ENCODE results near the gene RYR2.
"Not testable (repeated sequence)": the region's sequence is repeated elsewhere in the genome, so short reads cannot be mapped to it uniquely, and the experiment has no call there.

The RYR2 gene

DNA sequence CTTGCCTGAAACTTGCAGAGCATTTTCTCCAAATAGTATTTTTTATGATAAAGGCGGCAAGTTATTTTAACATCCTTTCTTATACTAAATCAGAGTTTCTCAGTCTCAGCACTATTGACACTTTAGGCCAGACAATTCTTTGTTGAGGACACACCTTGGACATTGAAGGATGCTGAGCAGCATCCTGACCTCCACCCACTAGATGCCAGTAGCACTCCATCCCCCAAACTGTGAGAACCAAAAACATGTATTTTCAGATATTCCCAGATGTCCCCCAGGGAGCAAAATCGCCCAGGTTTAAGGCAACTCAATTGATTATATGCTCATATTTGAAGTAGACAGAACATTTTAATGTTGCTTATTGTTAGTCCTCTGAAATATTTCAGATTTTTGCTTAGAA is 549.4 kb downstream of the RYR2 start:
- no peak for DNase-seq

DNA sequence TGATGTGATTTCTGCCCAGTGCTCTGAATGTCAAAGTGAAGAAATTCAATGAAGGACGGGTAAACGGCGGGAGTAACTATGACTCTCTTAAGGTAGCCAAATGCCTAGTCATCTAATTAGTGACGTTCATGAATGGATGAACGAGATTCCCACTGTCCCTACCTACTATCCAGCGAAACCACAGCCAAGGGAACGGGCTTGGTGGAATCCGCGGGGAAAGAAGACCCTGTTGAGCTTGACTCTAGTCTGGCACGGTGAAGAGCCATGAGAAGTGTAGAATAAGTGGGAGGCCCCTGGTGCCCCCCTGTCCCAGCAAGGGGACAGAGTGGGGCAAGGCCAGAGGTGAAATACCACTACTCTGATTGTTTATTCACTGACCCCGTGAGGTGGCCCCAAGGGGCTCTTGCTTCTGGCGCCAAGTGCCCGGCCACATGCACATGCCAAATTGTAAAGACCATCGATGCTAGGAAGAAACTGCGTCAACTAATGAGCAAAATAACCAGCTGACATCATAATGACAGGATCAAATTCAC is 561.1 kb downstream of the RYR2 start:
- not testable (repeated sequence) for DNase-seq

DNA sequence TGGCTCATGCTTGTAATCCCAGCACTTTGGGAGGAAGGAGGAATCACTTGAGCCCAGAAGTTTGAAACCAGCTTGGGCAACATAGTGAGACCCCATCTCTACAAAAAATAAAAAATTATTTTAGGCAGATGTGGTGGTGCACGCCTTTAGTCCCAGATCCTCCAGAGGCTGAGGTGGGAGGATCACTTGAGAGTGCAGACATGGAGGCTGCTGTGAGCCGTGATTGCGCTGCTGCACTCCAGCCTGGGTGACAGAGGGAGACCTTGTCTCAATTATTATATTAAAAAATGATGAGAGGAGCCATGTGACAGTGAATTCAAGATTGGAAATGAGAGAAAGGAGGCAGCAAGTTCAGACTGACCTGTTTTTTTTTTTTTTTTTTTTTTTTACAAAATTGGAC is 566.4 kb downstream of the RYR2 start:
- DNase-seq = no peak

DNA sequence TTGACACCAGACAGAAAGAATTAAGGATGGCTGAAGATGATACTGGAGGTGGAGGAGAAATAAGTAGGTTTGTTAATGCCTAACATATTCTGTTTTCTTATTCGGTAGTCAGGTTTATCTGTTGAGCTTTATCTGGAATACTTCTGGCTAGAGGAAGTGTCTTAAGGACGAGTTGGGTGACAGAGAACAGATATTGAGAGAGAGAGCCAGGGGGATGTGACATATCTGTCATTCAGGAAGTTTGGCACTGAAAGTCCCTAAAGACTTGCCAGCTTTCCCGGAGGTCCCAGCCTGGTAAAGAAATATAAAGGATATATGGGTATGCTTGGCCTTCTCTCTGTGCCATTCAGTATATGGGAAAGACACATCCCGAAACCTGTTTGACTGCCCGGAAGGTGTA is 568.2 kb downstream of the RYR2 start:
- DNase-seq = no peak

DNA sequence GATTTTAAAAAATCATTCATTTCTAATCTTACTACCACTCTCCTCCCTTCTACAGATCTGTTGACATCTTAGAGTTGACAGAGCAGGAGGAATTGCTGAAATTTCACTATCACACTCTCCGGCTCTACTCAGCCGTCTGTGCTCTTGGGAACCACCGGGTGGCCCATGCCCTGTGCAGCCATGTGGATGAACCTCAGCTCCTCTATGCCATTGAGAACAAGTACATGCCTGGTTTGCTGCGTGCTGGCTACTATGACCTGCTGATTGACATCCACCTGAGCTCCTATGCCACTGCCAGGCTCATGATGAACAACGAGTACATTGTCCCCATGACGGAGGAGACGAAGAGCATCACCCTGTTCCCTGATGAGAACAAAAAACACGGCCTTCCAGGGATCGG is 572.0 kb downstream of the RYR2 start:
- DNase-seq = no peak

DNA sequence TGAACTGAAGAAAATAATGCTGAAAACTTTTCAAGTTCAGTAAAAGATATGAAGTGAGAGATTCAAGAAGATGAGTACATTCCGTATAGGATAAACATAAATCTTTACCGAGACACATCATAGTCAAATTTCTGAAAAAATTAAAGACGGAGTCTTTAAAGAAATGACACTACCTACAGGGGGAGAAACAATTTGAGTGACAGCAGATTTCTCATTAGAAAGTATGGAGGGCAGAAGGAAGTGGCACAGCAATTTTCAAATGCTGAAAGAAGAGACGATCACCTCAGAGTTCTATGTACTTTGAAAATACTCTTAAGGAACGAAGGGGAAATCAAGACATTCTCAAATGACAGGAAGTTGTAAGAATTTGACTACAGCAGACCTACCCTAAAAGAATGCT is 577.6 kb downstream of the RYR2 start:
- DNase-seq = no peak

DNA sequence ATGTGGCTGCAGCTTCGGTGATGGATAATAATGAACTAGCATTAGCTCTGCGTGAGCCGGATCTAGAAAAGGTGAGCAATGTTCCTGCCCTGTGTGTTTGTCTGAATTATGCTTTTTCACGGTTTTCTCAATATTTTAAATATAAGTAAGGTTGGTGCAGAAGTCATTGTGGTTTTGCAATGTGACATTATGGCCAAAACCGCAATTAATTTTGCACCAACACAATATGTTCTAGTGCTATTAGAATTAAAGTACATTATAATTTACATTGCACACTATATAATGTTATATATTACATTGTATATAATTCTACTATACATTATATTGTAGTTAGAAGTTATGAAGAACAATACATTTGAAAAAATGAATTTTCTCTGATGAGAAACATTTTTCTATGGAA is 592.9 kb downstream of the RYR2 start:
- no peak for DNase-seq

DNA sequence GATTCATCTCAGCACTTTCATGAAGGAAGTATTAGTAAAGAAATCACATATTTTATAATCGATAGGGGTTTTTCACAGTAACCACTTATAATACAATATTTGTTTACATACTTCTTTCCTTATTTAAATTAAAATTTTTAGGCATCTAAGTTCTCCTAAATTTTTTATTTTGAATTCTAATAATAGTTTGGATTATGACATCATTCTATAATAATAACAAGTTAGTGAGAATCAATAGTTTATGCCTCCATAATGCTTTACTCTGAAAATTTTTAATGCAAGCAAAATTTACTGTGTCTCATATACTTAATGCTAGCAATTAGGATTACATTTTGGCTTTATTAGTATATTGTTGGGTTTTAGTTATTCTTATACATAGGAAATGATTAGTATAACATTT is 596.6 kb downstream of the RYR2 start:
- no peak for DNase-seq

DNA sequence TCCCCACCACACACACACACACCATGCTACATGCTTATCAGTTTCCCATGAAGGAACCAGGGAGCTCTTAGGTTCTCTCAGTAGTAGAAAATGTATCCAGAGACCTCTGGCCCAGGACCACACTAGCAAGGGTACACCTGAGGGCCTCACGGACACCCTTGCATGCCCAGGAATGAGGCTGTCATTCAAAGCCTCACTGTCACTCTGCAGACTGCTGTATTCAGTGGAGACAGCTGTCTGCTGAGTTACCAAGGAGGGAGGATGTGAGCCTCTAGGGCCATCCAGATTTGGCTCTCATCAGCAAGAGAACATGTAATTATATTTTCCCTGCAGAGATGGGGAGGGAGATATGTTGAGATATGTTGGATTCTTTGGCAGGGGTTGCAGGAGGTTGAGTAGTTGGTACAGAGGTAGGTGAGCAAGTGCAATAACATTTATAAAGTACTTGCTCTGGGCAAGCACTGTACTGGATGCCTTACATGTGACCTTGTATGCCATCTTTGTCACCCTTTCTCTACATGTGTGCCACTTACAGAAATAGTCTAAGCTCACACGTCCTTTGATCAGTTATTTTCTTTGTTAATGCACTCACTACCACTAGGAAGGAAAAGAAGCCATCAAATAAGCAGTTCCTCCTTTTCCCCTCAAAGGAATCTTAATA is 598.2 kb downstream of the RYR2 start:
- DNase-seq = no peak

DNA sequence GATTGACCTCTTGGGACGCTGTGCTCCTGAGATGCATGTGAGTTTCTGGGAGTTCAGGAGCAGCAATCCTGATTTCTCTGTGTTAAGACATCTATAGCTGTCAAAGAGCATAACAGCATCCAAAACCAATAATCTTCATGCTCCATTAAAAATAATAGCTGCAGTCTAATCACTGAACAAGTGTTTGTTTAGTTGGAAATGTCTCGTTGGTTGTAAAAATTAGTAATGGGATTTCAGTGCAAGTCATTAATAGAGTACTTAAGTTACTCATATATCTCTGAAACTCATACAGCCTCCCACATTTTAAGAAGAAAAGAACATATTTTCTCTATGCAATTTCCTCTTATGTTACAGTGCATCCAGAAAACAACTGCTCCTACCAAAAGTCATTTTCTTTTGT is 599.0 kb downstream of the RYR2 start:
- no peak for DNase-seq

DNA sequence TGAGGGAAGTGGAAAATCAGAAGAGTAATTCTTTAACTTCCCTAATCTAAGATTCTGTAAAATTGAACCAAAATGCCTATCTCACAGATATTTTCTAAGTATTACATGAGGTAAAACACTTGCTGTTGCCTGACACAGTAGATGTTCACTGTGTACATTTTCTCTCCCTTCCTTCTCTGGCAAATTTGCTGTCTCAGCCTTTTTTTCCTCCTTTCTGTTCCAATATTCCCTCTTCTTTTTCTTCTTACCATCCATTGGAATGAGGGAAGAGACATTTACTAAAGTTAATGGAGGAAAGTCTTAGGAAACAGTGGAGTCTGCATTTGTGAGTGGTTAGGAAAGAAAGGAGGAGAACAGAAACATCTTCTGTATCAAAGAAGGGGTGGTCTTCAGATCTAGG is 608.8 kb downstream of the RYR2 start:
- no peak for DNase-seq

DNA sequence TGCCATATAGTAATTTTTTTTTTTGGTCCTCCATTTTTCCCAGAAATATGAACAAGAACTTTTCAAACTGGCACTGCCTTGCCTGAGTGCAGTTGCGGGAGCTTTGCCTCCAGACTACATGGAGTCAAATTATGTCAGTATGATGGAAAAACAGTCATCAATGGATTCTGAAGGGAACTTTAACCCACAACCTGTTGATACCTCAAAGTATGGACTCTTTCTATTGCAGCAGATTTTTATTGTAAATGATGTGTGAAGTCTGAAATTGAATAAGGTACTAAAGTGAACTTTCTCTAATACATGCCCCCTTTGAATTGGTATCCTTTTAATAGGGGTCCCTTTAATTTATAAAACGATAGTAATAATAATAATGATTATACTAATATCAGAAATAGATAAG is 613.8 kb downstream of the RYR2 start:
- DNase-seq = no peak

DNA sequence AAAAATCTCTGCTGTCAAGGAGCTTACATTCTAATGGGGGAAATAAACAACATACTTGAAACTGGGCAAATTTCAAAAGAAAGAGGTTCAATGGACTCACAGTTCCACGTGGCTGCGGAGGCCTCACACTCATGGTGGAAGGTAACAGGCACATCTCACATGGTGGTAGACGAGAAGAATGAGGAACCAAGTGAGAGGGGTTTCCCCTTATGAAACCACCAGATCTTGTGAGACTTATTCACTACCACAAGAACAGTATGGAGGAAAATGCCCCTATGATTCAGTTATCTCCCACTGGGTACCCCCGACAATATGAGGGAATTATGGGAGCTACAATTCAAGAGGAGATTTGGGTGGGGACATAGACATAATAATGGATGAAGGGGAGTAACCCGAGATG is 622.4 kb downstream of the RYR2 start:
- no peak for DNase-seq

DNA sequence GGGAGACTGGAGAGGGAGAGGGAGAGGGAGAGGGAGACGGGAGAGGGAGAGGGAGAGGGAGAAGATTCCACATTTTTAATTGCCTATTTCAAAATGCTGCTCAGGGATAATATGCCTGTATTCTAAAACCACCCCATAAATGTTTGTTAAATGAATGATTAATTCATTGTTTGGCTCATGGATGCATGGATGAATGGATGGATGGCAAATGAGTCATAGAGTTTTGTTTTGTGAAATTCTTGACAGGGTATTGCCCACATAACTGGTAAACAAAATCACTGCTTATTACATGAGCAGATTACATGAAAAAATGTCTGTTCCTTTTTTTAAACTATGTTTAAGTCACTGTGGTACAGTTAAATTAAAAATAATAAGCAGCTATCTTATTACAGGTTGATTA is 628.3 kb downstream of the RYR2 start:
- no peak for DNase-seq

DNA sequence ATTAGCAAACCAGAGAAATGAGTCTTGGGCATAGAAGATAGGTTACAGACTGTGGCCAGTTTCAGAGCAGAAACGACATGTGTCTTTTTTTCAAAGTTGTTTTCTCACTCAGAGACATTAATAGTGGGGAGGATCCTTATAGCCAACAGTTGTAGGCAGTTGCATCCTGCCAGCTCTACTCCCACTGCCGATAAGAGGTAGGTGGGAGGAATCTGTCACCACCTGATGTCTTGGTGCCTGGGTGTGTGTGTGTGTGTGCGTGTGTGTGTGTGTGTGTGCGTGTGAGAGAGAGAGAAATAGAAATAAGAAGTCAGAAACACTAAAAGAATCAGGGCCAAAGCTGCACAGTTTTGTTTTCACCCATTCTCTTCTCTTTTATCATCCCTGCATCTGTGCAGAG is 629.3 kb downstream of the RYR2 start:
- DNase-seq = no peak

DNA sequence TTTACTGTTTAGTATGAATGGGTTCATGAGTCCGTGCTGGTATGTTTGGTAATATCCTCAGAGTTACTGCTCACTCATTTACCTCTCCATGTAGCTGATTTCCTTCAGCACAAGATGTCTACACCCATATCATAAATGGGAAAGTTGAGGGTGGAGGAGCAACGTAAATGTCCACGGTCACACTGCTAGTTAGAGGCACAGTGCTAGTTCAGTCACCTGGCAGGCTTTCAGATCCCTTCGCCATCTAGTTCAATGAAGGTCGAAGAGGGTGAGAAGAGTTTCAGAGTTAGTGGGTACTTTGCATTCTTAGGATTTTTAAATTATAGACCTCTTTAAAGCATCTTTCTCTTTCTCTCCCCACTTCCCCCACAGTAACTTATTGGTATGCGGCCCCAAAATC is 630.0 kb downstream of the RYR2 start:
- no peak for DNase-seq

DNA sequence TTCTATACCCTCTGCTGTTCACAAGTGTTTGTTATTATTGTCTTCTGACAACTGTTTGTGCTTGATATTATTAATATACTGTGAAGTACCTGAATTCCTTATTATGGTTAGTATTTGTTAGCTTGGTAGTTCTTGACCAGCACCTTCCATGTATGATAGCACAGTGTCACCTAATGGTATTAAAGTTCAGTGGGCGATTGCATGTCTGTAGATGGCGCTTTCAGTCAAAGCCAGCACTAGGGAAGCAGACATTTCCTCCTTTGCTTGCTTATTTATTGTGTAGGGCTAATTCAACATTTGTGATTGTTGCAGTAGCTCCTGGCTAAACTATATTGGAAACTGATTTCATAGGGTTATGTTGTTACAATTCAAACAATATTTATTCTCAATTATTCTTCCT is 630.8 kb downstream of the RYR2 start:
- peak; percentile 77 for DNase-seq

DNA sequence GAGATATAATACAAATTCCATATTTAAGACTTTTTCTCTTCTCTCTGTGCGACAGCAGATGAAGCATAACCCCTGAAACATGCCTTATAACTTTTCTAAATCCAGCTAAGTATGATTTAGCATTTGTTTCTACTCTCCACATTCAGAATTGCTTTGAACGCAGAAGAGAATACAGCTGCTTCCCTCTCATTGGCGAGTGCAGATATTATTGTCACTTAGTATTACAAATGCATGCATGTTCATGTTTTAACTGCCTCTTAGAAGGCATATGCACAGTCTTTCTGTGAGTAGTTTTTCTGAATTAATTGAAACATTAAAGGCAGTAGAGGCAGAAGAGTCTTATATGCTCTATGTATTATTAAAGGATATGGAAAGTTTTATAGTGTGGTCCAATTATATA is 631.6 kb downstream of the RYR2 start:
- no peak for DNase-seq

DNA sequence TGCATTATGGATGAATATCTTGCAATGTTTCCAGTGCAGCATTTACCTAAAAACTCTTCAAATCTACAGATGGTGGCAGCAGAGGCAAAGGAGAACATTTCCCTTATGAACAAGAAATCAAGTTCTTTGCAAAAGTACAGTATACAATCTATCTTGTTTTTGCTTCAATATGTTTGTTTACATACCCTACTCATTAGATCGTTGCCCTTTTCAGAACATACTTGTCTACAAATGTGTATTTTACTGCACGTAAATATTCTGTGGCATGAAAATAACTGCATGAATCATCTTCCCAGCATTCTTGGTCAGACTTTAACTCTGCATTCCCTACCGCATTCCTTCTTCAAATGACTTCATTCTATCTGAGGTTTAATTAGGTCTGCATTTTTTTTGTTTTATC is 636.0 kb downstream of the RYR2 start:
- DNase-seq = peak; percentile 71

DNA sequence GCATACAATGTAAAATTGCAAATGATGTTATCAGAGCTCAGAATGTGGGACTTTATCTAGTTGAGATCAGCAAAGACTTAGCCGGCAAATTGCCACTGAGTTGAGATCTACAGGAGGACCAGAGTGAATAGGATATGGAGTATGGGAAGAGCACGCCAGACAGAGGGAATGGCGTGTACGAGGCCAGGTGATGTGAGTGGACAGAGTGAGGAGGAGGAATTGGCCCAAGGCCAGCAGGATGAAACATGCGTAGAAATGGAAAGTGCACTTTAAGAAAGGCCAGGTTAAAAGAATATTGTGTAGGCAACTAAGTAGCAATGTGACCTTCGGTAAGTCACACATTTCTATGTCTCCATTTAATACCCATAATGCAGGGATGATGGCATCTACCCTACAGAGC is 637.7 kb downstream of the RYR2 start:
- DNase-seq = no peak

DNA sequence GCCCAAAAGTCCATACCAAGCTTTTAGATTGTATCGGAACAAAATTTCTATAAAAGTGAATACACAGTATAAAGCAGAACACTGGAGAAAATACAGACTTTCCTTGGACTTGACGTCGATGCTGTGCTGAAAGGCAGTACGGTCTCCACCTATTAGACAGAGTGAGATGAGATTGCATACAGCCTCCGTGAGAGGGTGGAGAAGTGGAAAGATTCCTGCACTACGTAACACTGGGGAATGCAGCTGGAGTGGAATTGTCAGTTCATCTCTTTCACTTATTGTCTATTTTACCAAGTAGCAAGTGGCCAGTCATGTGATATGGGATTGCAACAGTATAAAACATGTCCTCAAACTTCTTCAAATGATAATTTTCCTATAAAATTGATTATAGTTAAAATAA is 639.2 kb downstream of the RYR2 start:
- no peak for DNase-seq

DNA sequence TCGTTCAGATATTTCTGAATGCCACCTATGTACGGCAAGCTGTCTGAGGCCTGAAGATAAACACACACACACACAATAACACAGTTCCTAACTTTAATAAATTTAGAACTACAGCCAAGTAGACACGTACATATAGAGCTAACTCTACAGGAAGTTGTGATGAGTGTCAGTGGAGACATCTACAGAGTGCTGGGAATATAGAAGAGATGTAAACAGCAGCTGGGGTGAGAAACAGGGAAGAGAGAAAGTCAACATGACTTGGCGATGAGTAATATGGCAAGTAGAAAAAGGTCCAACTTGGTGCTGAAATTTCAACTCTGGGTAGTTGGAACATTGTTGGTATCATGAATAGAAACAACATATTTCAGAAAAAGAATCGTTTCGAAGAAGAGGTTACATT is 642.3 kb downstream of the RYR2 start:
- DNase-seq = no peak

DNA sequence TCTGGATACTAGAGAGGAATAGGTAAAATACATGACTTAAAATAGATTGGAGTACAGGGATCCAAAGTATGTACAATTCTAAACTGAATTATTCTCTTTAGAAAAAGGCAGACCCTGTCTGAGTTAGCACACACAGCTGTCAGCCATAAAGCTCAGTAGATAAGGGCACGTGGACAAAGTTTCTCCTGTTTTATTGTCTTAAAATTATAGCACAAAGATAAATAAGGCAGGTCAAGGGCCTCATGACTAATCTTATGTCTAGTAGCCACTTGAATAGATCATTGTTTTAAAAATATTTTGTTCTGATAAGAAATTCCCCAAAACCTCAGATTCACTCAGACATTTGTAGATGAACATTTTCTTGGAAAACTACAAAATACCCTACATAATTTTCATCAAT is 643.6 kb downstream of the RYR2 start:
- DNase-seq = no peak

DNA sequence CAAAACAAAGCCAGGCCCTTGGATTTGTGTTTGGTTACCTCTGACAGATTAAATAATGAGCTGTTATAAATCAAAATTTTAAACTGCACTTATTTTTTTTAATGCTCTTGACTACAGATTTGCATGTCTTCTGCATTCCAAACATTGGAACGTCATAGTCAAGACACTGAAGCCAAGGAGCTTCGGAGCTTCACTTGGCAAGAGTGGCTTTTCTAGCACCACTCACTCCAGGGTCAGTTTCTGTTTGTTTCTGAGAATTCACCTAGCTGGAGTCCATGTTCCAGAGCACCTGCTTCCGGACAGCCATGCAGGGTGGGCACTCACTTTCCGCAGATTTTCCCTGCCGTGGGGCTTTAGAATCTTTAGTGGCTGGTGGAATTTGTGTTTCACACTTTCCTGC is 645.8 kb downstream of the RYR2 start:
- DNase-seq = no peak

DNA sequence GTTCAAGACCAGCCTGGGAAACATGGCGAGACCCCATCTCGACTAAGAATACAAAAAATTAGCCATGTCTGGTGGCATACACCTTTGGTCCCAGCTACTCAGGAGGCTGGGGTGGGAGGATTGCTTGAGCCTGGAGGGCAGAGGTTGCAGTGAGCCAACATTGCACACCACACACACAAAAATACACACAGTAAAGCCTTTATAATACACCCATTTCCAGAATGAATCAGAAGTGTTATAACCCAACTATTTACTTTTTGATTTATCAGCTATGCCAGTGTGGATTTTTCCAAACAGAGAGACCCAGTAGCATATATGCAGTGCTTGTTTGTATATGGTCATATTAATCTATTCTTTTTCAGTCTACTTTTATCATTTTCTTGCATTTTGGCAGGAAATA is 648.7 kb downstream of the RYR2 start:
- no peak for DNase-seq

DNA sequence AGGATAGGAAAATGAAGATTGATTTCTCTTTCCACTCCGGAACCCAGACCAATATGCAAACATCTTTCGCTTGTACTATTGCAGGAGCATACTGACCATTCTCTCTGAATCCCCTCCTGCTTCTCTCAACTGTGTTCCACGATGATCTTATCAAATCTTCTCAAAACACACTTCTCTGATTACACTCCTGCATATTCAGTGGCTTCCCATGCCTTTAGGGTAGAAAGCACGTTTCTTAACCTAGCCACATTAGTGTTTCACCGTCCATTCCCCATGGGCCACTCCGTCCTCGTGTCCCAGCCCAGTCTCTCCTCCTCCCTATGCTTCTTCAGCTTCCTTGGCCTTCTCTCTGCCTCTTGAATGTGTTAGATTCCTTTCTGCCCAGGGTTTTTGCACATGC is 650.3 kb downstream of the RYR2 start:
- DNase-seq = no peak

Data from NCI-H1092 treated with DMSO at 0.1 percent for 48 hours (cell line).